ENCODE results near the gene MED22.

The MED22 gene

DNA sequence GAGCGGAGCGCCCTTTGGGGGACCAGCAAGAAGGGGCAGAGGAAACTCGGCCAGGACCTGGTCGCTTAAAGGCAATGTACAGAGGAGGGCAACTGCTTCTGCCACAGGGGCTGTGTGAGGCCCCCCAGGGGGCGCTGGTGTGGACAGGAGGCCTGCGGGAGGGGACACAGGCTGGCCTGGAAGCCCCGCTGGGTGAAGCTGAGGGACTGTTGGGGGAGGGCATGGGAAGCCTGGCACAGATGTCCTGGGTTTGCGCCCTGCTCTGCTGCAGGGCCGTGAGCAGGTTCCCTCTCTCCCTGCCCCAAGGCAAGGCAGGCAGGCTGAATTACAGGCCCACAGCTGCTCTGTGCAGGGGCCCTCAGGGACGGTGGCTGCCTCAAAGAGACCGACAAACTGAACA is 5.4 kb downstream of the MED22 start:
- Histone ChIP-seq H3K4me3 (ENCODE audit: low read depth, low read length) (no peak overlapping the region), H3K27ac (ENCODE audit: extremely low read depth, low read depth, low read length) (no peak overlapping the region), H3K36me3 (ENCODE audit: control insufficient read depth in 2 of 2, insufficient read depth in 1 of 2, low read length in 2 of 2) (peaks cover 0 to 77% of the 10 kb centered on the region in 2 experiments; a peak in 1 of 3 replicates), H3K4me1 (ENCODE audit: control insufficient read depth, insufficient read depth, low read length) (no peaks in the 10 kb centered on the region), H3K9me3 (ENCODE audit: control insufficient read depth, insufficient read depth, low read depth, low read length) (no peaks in the 10 kb centered on the region)
- TF ChIP-seq, protein P1, sequence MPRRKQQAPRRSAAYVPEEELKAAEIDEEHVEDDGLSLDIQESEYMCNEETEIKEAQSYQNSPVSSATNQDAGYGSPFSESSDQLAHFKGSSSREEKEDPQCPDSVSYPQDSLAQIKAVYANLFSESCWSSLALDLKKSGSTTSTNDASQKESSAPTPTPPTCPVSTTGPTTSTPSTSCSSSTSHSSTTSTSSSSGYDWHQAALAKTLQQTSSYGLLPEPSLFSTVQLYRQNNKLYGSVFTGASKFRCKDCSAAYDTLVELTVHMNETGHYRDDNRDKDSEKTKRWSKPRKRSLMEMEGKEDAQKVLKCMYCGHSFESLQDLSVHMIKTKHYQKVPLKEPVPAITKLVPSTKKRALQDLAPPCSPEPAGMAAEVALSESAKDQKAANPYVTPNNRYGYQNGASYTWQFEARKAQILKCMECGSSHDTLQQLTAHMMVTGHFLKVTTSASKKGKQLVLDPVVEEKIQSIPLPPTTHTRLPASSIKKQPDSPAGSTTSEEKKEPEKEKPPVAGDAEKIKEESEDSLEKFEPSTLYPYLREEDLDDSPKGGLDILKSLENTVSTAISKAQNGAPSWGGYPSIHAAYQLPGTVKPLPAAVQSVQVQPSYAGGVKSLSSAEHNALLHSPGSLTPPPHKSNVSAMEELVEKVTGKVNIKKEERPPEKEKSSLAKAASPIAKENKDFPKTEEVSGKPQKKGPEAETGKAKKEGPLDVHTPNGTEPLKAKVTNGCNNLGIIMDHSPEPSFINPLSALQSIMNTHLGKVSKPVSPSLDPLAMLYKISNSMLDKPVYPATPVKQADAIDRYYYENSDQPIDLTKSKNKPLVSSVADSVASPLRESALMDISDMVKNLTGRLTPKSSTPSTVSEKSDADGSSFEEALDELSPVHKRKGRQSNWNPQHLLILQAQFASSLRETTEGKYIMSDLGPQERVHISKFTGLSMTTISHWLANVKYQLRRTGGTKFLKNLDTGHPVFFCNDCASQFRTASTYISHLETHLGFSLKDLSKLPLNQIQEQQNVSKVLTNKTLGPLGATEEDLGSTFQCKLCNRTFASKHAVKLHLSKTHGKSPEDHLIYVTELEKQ (tag by site-specific recombination; IDR thresholded peaks at IDR 0.05; ENCODE audit: borderline replicate concordance): no peak
- TF ChIP-seq ZNF19 (tag by site-specific recombination; IDR thresholded peaks at IDR 0.05; ENCODE audit: low read depth) (no peak), MEIS1 (CRISPR knock-in tag; IDR thresholded peaks at IDR 0.05; ENCODE audit: borderline replicate concordance) (no peak), ZNF394 (tag by site-specific recombination; IDR thresholded peaks at IDR 0.05; ENCODE audit: borderline replicate concordance) (no peak), WT1 (tag by site-specific recombination; IDR thresholded peaks at IDR 0.05) (no peak), ZIC2 (tag by site-specific recombination; IDR thresholded peaks at IDR 0.05) (peak; percentile 48), CTCF (tag by site-specific recombination; IDR thresholded peaks at IDR 0.05) (peak; percentile 35; the same call in 1 of the 2 replicates), ZNF404 (tag by site-specific recombination; IDR thresholded peaks at IDR 0.05) (no peak)
- TF ChIP-seq, protein P2, sequence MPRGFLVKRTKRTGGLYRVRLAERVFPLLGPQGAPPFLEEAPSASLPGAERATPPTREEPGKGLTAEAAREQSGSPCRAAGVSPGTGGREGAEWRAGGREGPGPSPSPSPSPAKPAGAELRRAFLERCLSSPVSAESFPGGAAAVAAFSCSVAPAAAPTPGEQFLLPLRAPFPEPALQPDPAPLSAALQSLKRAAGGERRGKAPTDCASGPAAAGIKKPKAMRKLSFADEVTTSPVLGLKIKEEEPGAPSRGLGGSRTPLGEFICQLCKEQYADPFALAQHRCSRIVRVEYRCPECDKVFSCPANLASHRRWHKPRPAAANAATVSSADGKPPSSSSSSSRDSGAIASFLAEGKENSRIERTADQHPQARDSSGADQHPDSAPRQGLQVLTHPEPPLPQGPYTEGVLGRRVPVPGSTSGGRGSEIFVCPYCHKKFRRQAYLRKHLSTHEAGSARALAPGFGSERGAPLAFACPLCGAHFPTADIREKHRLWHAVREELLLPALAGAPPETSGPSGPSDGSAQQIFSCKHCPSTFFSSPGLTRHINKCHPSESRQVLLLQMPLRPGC (tag by site-specific recombination; IDR thresholded peaks at IDR 0.05): no peak
- POLR2A ChIA-PET: interaction anchor here (1.0 to 2.0 kb wide), 5 partner anchors 9 to 312 kb away, joined by 3 to 12 read pairs (median 3); partner anchors contain the start of genes GTF3C5 and SURF1
- CTCF ChIA-PET: interaction anchor here (1.0 to 3.1 kb wide), 11 partner anchors 9 to 321 kb away, joined by 3 to 17 read pairs (median 5); partner anchors contain the start of gene CACFD1

DNA sequence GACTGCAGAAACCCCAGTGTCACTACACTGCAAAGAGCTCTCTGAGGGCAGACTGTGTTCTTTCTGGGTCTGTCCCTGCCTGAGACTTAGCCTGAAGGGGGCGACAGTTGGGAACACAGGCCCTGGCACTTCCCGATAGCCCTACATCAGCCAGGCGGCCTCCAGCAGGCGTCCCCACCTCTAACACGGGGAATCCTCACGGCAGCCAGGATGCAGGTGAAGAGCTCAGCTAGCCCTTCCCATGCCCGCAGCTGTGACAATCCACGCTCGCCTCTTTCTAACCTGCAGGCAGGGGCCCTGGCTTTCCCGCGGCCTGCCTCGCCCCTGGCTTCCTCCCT is 5.9 kb downstream of the MED22 start:
- Histone ChIP-seq H3K4me3 (ENCODE audit: low read depth, low read length) (no peak overlapping the region), H3K27ac (ENCODE audit: extremely low read depth, low read depth, low read length) (no peak overlapping the region), H3K4me1 (ENCODE audit: control insufficient read depth, insufficient read depth, low read length) (no peaks in the 10 kb centered on the region), H3K9me3 (ENCODE audit: control insufficient read depth, insufficient read depth, low read depth, low read length) (no peaks in the 10 kb centered on the region), H3K36me3 (ENCODE audit: control insufficient read depth in 2 of 2, insufficient read depth in 1 of 2, low read length in 2 of 2) (peaks cover 0 to 77% of the 10 kb centered on the region in 2 experiments; a peak in 1 of 3 replicates)
- TF ChIP-seq, protein P3, sequence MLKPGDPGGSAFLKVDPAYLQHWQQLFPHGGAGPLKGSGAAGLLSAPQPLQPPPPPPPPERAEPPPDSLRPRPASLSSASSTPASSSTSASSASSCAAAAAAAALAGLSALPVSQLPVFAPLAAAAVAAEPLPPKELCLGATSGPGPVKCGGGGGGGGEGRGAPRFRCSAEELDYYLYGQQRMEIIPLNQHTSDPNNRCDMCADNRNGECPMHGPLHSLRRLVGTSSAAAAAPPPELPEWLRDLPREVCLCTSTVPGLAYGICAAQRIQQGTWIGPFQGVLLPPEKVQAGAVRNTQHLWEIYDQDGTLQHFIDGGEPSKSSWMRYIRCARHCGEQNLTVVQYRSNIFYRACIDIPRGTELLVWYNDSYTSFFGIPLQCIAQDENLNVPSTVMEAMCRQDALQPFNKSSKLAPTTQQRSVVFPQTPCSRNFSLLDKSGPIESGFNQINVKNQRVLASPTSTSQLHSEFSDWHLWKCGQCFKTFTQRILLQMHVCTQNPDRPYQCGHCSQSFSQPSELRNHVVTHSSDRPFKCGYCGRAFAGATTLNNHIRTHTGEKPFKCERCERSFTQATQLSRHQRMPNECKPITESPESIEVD (tag by site-specific recombination; IDR thresholded peaks at IDR 0.05): no peak
- TF ChIP-seq ZNF561 (tag by site-specific recombination; IDR thresholded peaks at IDR 0.05; ENCODE audit: borderline replicate concordance): 0 out of 2 replicates have a peak, but pooled peaks have one; percentile 38
- ChIA-PET CTCF (interaction anchor here (0.5 to 3.1 kb wide), 14 partner anchors 9 to 320 kb away, joined by 3 to 17 read pairs (median 4); partner anchors contain the start of gene CACFD1), POLR2A (interaction anchor here (1.0 to 2.0 kb wide), 3 partner anchors 10 to 312 kb away, joined by 3 to 12 read pairs (median 3); partner anchors contain the start of gene GTF3C5)

Data from HEK293 (cell line).